Activated naive CD4-positive, alpha-beta T cell treated with anti-CD3 and anti-CD28 coated beads, Interleukin-2, amount 50 U/mL, for 24 hours (primary cell): ENCODE measurements around the gene TTC13.

Experiments used
- H3K27ac Mint-ChIP-seq: one replicate; pipeline ENCODE4 v1.8.0; 2021; ENCODE audit warnings: mild to moderate bottlenecking, mixed read lengths
- H3K27me3 Mint-ChIP-seq: one replicate; pipeline ENCODE4 v1.8.0; 2021; ENCODE audit warnings: mixed read lengths
- H3K36me3 Mint-ChIP-seq: one replicate; pipeline ENCODE4 v1.8.0; 2021; ENCODE audit warnings: mixed read lengths
- H3K4me1 Mint-ChIP-seq: one replicate; pipeline ENCODE4 v1.8.0; 2021; ENCODE audit warnings: mixed read lengths
- H3K4me3 Mint-ChIP-seq: one replicate; pipeline ENCODE4 v1.8.0; 2021; ENCODE audit warnings: mild to moderate bottlenecking, mixed read lengths
- H3K9me3 Mint-ChIP-seq: one replicate; pipeline ENCODE4 v1.8.0; 2021; ENCODE audit warnings: mixed read lengths

TTC13 gene

GRCh38 chr1:230976825-230977747 is 1.6 kb downstream of the TTC13 start:
- H3K36me3 Mint-ChIP-seq, result peaks cover 2% of the 10 kb centered on the region
- no peaks in the 10 kb centered on the region for H3K27me3 Mint-ChIP-seq
- H3K27ac Mint-ChIP-seq, result peak overlapping the region; percentile 95
- peaks cover 44% of the 10 kb centered on the region for H3K4me1 Mint-ChIP-seq
- peak overlapping the region; percentile 93 for H3K4me3 Mint-ChIP-seq
- no peaks in the 10 kb centered on the region for H3K9me3 Mint-ChIP-seq

GRCh38 chr1:230976360-230976759 is 2.3 kb downstream of the TTC13 start:
- Mint-ChIP-seq H3K4me1 (peaks cover 52% of the 10 kb centered on the region), H3K27me3 (no peaks in the 10 kb centered on the region), H3K36me3 (peaks cover 2% of the 10 kb centered on the region)

GRCh38 chr1:230975636-230976035 is 3.0 kb downstream of the TTC13 start:
- H3K4me3 Mint-ChIP-seq, result no peak overlapping the region
- peaks cover 2% of the 10 kb centered on the region for H3K36me3 Mint-ChIP-seq
- peak overlapping the region; percentile 41 for H3K27ac Mint-ChIP-seq
- H3K4me1 Mint-ChIP-seq, result peaks cover 55% of the 10 kb centered on the region
- H3K27me3 Mint-ChIP-seq, result no peaks in the 10 kb centered on the region
- no peaks in the 10 kb centered on the region for H3K9me3 Mint-ChIP-seq

More at GRCh38 chr1:230976360-230976759, 2.3 kb downstream of the TTC13 start:
- Mint-ChIP-seq H3K4me3 (peak overlapping the region; percentile 93), H3K9me3 (no peaks in the 10 kb centered on the region), H3K27ac (peak overlapping the region; percentile 77)

- H3K36me3 Mint-ChIP-seq, result peaks cover 4% of the 10 kb centered on the region
- no peaks in the 10 kb centered on the region for H3K27me3 Mint-ChIP-seq
- no peaks in the 10 kb centered on the region for H3K9me3 Mint-ChIP-seq
- H3K27ac Mint-ChIP-seq, result peak overlapping the region; percentile 74
- H3K4me1 Mint-ChIP-seq, result peaks cover 71% of the 10 kb centered on the region
- H3K4me3 Mint-ChIP-seq, result peak overlapping the region; percentile 79
These were observed 5.8 kb downstream of the TTC13 start for GRCh38 chr1:230972855-230973271.

- Mint-ChIP-seq H3K27me3 (no peaks in the 10 kb centered on the region), H3K27ac (no peak overlapping the region), H3K9me3 (no peaks in the 10 kb centered on the region), H3K36me3 (peaks cover 4% of the 10 kb centered on the region), H3K4me3 (peak overlapping the region; percentile 0), H3K4me1 (peaks cover 62% of the 10 kb centered on the region)
These were observed 6.9 kb downstream of the TTC13 start for GRCh38 chr1:230971771-230972170.

- no peak overlapping the region for H3K4me3 Mint-ChIP-seq
- H3K27ac Mint-ChIP-seq, result no peak overlapping the region
- H3K27me3 Mint-ChIP-seq, result no peaks in the 10 kb centered on the region
- H3K4me1 Mint-ChIP-seq, result peaks cover 56% of the 10 kb centered on the region
- peaks cover 4% of the 10 kb centered on the region for H3K36me3 Mint-ChIP-seq
- no peaks in the 10 kb centered on the region for H3K9me3 Mint-ChIP-seq
These were observed 8.2 kb downstream of the TTC13 start for GRCh38 chr1:230970432-230970831.

GRCh38 chr1:230966358-230966873 is 12.2 kb downstream of the TTC13 start:
- Mint-ChIP-seq H3K4me3 (no peak overlapping the region), H3K27me3 (no peaks in the 10 kb centered on the region), H3K36me3 (peaks cover 7% of the 10 kb centered on the region), H3K9me3 (no peaks in the 10 kb centered on the region), H3K4me1 (peaks cover 60% of the 10 kb centered on the region), H3K27ac (no peak overlapping the region)

- no peak overlapping the region for H3K27ac Mint-ChIP-seq
- H3K4me3 Mint-ChIP-seq, result no peak overlapping the region
- H3K9me3 Mint-ChIP-seq, result no peaks in the 10 kb centered on the region
- H3K4me1 Mint-ChIP-seq, result peaks cover 62% of the 10 kb centered on the region
- no peaks in the 10 kb centered on the region for H3K27me3 Mint-ChIP-seq
- peaks cover 9% of the 10 kb centered on the region for H3K36me3 Mint-ChIP-seq
These were observed 13.1 kb downstream of the TTC13 start for GRCh38 chr1:230965535-230965934.

GRCh38 chr1:230964896-230965295 is 13.8 kb downstream of the TTC13 start:
- no peak overlapping the region for H3K4me3 Mint-ChIP-seq
- no peak overlapping the region for H3K27ac Mint-ChIP-seq
- peaks cover 14% of the 10 kb centered on the region for H3K36me3 Mint-ChIP-seq
- H3K9me3 Mint-ChIP-seq, result no peaks in the 10 kb centered on the region
- peaks cover 62% of the 10 kb centered on the region for H3K4me1 Mint-ChIP-seq
- no peaks in the 10 kb centered on the region for H3K27me3 Mint-ChIP-seq

- H3K4me1 Mint-ChIP-seq, result peaks cover 33% of the 10 kb centered on the region
- H3K4me3 Mint-ChIP-seq, result no peak overlapping the region
- H3K27ac Mint-ChIP-seq, result no peak overlapping the region
- no peaks in the 10 kb centered on the region for H3K27me3 Mint-ChIP-seq
- peaks cover 20% of the 10 kb centered on the region for H3K36me3 Mint-ChIP-seq
- no peaks in the 10 kb centered on the region for H3K9me3 Mint-ChIP-seq
These were observed 20.3 kb downstream of the TTC13 start for GRCh38 chr1:230958370-230958769.

- Mint-ChIP-seq H3K36me3 (peaks cover 21% of the 10 kb centered on the region), H3K4me1 (peaks cover 26% of the 10 kb centered on the region), H3K27me3 (no peaks in the 10 kb centered on the region), H3K27ac (no peak overlapping the region), H3K4me3 (no peak overlapping the region), H3K9me3 (no peaks in the 10 kb centered on the region)
These were observed 21.1 kb downstream of the TTC13 start for GRCh38 chr1:230957580-230957989.

- Mint-ChIP-seq H3K27me3 (no peaks in the 10 kb centered on the region), H3K4me1 (peaks cover 5% of the 10 kb centered on the region), H3K4me3 (no peak overlapping the region), H3K36me3 (peaks cover 19% of the 10 kb centered on the region), H3K9me3 (no peaks in the 10 kb centered on the region), H3K27ac (no peak overlapping the region)
These were observed 28.3 kb downstream of the TTC13 start for GRCh38 chr1:230950404-230950803.

- H3K9me3 Mint-ChIP-seq, result no peaks in the 10 kb centered on the region
- H3K27ac Mint-ChIP-seq, result no peak overlapping the region
- peaks cover 5% of the 10 kb centered on the region for H3K4me1 Mint-ChIP-seq
- H3K27me3 Mint-ChIP-seq, result no peaks in the 10 kb centered on the region
- H3K36me3 Mint-ChIP-seq, result peaks cover 19% of the 10 kb centered on the region
- H3K4me3 Mint-ChIP-seq, result no peak overlapping the region
These were observed 29.8 kb downstream of the TTC13 start for GRCh38 chr1:230948903-230949302.

GRCh38 chr1:230948301-230948700 is 30.4 kb downstream of the TTC13 start:
- Mint-ChIP-seq H3K4me1 (peaks cover 5% of the 10 kb centered on the region), H3K27ac (no peak overlapping the region), H3K9me3 (no peaks in the 10 kb centered on the region), H3K36me3 (peaks cover 16% of the 10 kb centered on the region), H3K27me3 (no peaks in the 10 kb centered on the region), H3K4me3 (no peak overlapping the region)

GRCh38 chr1:230943048-230943593 is 35.5 kb downstream of the TTC13 start:
- H3K27me3 Mint-ChIP-seq, result no peaks in the 10 kb centered on the region
- H3K27ac Mint-ChIP-seq, result no peak overlapping the region
- peaks cover 15% of the 10 kb centered on the region for H3K36me3 Mint-ChIP-seq
- peaks cover 6% of the 10 kb centered on the region for H3K4me1 Mint-ChIP-seq
- no peaks in the 10 kb centered on the region for H3K9me3 Mint-ChIP-seq
- H3K4me3 Mint-ChIP-seq, result no peak overlapping the region

GRCh38 chr1:230940848-230941247 is 37.8 kb downstream of the TTC13 start:
- Mint-ChIP-seq H3K4me3 (no peak overlapping the region), H3K27ac (no peak overlapping the region), H3K27me3 (no peaks in the 10 kb centered on the region), H3K9me3 (no peaks in the 10 kb centered on the region), H3K4me1 (peaks cover 14% of the 10 kb centered on the region), H3K36me3 (peaks cover 12% of the 10 kb centered on the region)
